GM23338 (cell line): ENCODE data around the gene PPIA. TPM values are rescaled to one million over a fixed set of nuclear protein-coding genes. Genes with fewer than 3 reads are reported as not detected.

ENCODE experiments used
- ATAC-seq: fragments of 200-7000 bp; cut with Tn5 transposase; 3 replicates; pipeline ENCODE4 v1.9.1; 2020
- DNase-seq: peaks from one replicate; pipeline ENCODE4 v3.0.0-alpha.2; 2015; ENCODE audit warnings: low spot score
- H2AFZ ChIP-seq: fragments of 200-600 bp; sonication (generic); 2 replicates; pipeline ENCODE4 v1.8.0; 2016; ENCODE audit warnings: antibody characterized with exemption, mild to moderate bottlenecking, moderate library complexity
- H3F3A ChIP-seq: fragments of 200-600 bp; sonication (generic); replicated peaks from 2 replicates; pipeline ENCODE4 v1.8.0; 2017; ENCODE audit warnings: antibody characterized with exemption, mixed run types, low read depth
- H3K27ac ChIP-seq: fragments of 200-600 bp; sonication (generic); 2 replicates; pipeline ENCODE4 v1.6.1; 2016; ENCODE audit warnings: low read depth
- H3K27me3 ChIP-seq: fragments of 200-600 bp; sonication (generic); 2 replicates; pipeline ENCODE4 v1.8.0; 2016; ENCODE audit warnings: mild to moderate bottlenecking, mixed run types, moderate library complexity; ENCODE audit not compliant: insufficient read depth
- H3K36me3 ChIP-seq: fragments of 200-600 bp; sonication (generic); 2 replicates; pipeline ENCODE4 v1.8.0; 2016; ENCODE audit warnings: mild to moderate bottlenecking; ENCODE audit not compliant: insufficient read depth
- H3K4me1 ChIP-seq: fragments of 200-600 bp; sonication (generic); 2 replicates; pipeline ENCODE4 v1.8.0; 2016; ENCODE audit warnings: mild to moderate bottlenecking, moderate library complexity; ENCODE audit not compliant: insufficient read depth
- H3K4me2 ChIP-seq: fragments of 200-600 bp; sonication (generic); 2 replicates; pipeline ENCODE4 v1.7.1; 2017; ENCODE audit warnings: mixed run types
- H3K4me3 ChIP-seq: fragments of 200-600 bp; sonication (generic); 2 replicates; pipeline ENCODE4 v1.6.1; 2016; ENCODE audit warnings: mixed run types
- H3K79me2 ChIP-seq: fragments of 200-600 bp; sonication (generic); replicated peaks from 2 replicates; pipeline ENCODE4 v1.8.0; 2017; ENCODE audit warnings: mild to moderate bottlenecking; ENCODE audit not compliant: insufficient read depth
- H3K9me2 ChIP-seq: fragments of 200-600 bp; sonication (generic); 2 replicates; pipeline ENCODE4 v1.8.0; 2017; ENCODE audit not compliant: insufficient read depth
- H4K20me1 ChIP-seq: fragments of 200-600 bp; sonication (generic); replicated peaks from 2 replicates; pipeline ENCODE4 v1.8.0; 2017; ENCODE audit warnings: mild to moderate bottlenecking; ENCODE audit not compliant: insufficient read depth
- H3K27ac Mint-ChIP-seq: 2 replicates; pipeline ENCODE4 v1.8.0; 2020; ENCODE audit warnings: inconsistent platforms, mild to moderate bottlenecking, moderate library complexity, mixed read lengths
- H3K27me3 Mint-ChIP-seq: 3 replicates; pipeline ENCODE4 v1.8.0; 2022; ENCODE audit warnings: low read depth, mild to moderate bottlenecking, moderate library complexity, mixed read lengths, inconsistent platforms; ENCODE audit not compliant: insufficient read depth, poor library complexity
- H3K36me3 Mint-ChIP-seq: 3 replicates; pipeline ENCODE4 v1.8.0; 2021; ENCODE audit warnings: low read depth, mild to moderate bottlenecking, inconsistent platforms, moderate library complexity, mixed read lengths
- H3K4me1 Mint-ChIP-seq: 3 replicates; pipeline ENCODE4 v1.8.0; 2020; ENCODE audit warnings: mild to moderate bottlenecking, inconsistent platforms, mixed read lengths
- H3K4me3 Mint-ChIP-seq: 3 replicates; pipeline ENCODE4 v1.8.0; 2021; ENCODE audit warnings: moderate library complexity, mild to moderate bottlenecking, inconsistent platforms, mixed read lengths
- H3K9me3 Mint-ChIP-seq: 3 replicates; pipeline ENCODE4 v1.8.0; 2020; ENCODE audit warnings: moderate library complexity, mild to moderate bottlenecking, inconsistent platforms, mixed read lengths
- CTCF ChIP-seq, 2 experiments: fragments of 200-600 bp in 1 of 2; sonication (generic) in 1 of 2; conservative IDR thresholded peaks; 2 replicates each; pipeline versions ENCODE4 v1.5.1 to v1.6.1; 2016 to 2017; ENCODE audit warnings: antibody characterized with exemption in 2 of 2, low read depth in 2 of 2, mild to moderate bottlenecking in 2 of 2, moderate library complexity in 1 of 2
- EZH2 ChIP-seq: fragments of 200-600 bp; sonication (generic); IDR thresholded peaks from one replicate; pipeline ENCODE4 v1.8.0; 2017; ENCODE audit warnings: antibody characterized with exemption, mild to moderate bottlenecking, low read depth; ENCODE audit not compliant: unreplicated experiment
- JUNB ChIP-seq: IDR thresholded peaks from one replicate; pipeline ENCODE4 v1.6.1; 2016; ENCODE audit warnings: antibody characterized with exemption; ENCODE audit not compliant: unreplicated experiment
- ZNF331 ChIP-seq: fragments of 250-450 bp; sonication (Bioruptor Pico); IDR thresholded peaks from 2 replicates; pipeline ENCODE4 v1.5.0; 2020; ENCODE audit warnings: low read depth, mild to moderate bottlenecking, moderate library complexity
- polyA plus RNA-seq: library from polyadenylated mRNA; unstranded; fragments of >200 nt; fragmentation: Nextera tagmentation; extraction: Ambion mirVana; gene quantifications from 2 replicates; pipeline ENCODE4 v1.2.1, GENCODE V29; 2016
- total RNA-seq: library from RNA; depleted of rRNA; stranded (reverse); fragments of >200 nt; shearing (Covaris generic); gene quantifications from 2 replicates; pipeline ENCODE4 v1.2.3, GENCODE V29; 2014
- TF ChIP-seq, protein P1 (sequence below): fragments of 250-450 bp; sonication (Bioruptor Pico); IDR thresholded peaks from 2 replicates; pipeline ENCODE4 v1.5.0; 2020; ENCODE audit warnings: mild to moderate bottlenecking, moderate library complexity
- TF ChIP-seq, protein P2 (sequence below): IDR thresholded peaks from 2 replicates; pipeline ENCODE4 v1.6.1; 2016; ENCODE audit warnings: antibody characterized with exemption

Gene PPIA
- total and polyA plus RNA-seq, 2 experiments from 2014 or later, result 4,367 to 6,524 TPM

DNA sequence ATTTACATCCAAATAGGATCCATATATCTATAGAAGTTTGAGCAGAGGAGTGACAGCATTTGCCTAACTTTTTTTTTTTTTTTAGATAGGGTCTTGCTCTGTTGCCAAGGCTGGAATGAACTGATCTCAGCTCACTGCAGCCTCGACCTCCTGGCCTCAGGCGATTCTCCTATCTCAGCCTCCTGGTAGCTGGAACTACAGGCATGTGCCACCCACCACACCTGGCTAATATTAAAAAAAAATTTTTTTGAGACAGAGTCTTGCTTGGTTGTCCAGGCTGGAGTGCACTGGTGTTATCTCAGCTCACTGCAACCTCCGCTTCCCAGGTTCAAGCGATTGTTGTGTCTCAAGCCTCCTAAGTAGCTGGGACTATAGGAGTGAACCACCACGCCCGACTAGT lies 15.1 kb downstream of the PPIA start (continued):
- TF ChIP-seq, protein P1, sequence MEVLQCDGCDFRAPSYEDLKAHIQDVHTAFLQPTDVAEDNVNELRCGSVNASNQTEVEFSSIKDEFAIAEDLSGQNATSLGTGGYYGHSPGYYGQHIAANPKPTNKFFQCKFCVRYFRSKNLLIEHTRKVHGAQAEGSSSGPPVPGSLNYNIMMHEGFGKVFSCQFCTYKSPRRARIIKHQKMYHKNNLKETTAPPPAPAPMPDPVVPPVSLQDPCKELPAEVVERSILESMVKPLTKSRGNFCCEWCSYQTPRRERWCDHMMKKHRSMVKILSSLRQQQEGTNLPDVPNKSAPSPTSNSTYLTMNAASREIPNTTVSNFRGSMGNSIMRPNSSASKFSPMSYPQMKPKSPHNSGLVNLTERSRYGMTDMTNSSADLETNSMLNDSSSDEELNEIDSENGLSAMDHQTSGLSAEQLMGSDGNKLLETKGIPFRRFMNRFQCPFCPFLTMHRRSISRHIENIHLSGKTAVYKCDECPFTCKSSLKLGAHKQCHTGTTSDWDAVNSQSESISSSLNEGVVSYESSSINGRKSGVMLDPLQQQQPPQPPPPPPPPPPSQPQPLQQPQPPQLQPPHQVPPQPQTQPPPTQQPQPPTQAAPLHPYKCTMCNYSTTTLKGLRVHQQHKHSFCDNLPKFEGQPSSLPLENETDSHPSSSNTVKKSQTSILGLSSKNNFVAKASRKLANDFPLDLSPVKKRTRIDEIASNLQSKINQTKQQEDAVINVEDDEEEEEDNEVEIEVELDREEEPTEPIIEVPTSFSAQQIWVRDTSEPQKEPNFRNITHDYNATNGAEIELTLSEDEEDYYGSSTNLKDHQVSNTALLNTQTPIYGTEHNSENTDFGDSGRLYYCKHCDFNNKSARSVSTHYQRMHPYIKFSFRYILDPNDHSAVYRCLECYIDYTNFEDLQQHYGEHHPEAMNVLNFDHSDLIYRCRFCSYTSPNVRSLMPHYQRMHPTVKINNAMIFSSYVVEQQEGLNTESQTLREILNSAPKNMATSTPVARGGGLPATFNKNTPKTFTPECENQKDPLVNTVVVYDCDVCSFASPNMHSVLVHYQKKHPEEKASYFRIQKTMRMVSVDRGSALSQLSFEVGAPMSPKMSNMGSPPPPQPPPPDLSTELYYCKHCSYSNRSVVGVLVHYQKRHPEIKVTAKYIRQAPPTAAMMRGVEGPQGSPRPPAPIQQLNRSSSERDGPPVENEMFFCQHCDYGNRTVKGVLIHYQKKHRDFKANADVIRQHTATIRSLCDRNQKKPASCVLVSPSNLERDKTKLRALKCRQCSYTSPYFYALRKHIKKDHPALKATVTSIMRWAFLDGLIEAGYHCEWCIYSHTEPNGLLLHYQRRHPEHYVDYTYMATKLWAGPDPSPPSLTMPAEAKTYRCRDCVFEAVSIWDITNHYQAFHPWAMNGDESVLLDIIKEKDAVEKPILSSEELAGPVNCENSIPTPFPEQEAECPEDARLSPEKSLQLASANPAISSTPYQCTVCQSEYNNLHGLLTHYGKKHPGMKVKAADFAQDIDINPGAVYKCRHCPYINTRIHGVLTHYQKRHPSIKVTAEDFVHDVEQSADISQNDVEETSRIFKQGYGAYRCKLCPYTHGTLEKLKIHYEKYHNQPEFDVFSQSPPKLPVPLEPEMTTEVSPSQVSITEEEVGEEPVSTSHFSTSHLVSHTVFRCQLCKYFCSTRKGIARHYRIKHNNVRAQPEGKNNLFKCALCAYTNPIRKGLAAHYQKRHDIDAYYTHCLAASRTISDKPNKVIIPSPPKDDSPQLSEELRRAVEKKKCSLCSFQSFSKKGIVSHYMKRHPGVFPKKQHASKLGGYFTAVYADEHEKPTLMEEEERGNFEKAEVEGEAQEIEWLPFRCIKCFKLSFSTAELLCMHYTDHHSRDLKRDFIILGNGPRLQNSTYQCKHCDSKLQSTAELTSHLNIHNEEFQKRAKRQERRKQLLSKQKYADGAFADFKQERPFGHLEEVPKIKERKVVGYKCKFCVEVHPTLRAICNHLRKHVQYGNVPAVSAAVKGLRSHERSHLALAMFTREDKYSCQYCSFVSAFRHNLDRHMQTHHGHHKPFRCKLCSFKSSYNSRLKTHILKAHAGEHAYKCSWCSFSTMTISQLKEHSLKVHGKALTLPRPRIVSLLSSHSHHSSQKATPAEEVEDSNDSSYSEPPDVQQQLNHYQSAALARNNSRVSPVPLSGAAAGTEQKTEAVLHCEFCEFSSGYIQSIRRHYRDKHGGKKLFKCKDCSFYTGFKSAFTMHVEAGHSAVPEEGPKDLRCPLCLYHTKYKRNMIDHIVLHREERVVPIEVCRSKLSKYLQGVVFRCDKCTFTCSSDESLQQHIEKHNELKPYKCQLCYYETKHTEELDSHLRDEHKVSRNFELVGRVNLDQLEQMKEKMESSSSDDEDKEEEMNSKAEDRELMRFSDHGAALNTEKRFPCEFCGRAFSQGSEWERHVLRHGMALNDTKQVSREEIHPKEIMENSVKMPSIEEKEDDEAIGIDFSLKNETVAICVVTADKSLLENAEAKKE, result no peak

DNA sequence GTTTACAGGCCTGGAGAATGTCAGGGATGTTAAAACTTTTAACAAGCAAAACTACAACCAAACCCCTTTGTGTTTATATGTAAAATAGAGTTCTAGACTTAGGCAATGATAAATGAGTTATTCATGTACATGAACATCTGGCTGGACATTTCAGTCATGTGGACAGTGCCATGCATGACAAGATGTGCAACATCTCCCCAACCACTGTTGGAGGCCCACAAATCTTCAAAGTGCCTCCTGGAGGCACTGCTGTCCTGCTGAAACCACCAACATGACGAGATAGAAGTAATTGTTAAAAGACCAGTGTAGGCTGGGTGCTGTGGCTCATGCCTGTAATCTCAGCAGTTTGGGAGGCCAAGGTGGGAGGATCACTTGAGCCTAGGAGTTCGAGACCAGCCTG lies 18.4 kb downstream of the PPIA start:
- Histone ChIP-seq H3K4me1 (no peaks in the 10 kb centered on the region), H3K4me2 (no peak overlapping the region), H3K79me2 (no peaks in the 10 kb centered on the region), H3K36me3 (no peaks in the 10 kb centered on the region), H3K9me2 (no peaks in the 10 kb centered on the region), H3K4me3 (no peak overlapping the region), H3K27me3 (no peaks in the 10 kb centered on the region), H2AFZ (no peak overlapping the region), H4K20me1 (no peaks in the 10 kb centered on the region), H3K27ac (no peak overlapping the region), H3F3A (no peaks in the 10 kb centered on the region)
- no peaks in the 10 kb centered on the region for H3K36me3 Mint-ChIP-seq
- H3K4me3 Mint-ChIP-seq, result no peak overlapping the region
- no peaks in the 10 kb centered on the region for H3K9me3 Mint-ChIP-seq
- no peaks in the 10 kb centered on the region for H3K27me3 Mint-ChIP-seq
- DNase-seq, result no peak
- ATAC-seq, result no peak
- H3K4me1 Mint-ChIP-seq, result no peaks in the 10 kb centered on the region
- TF ChIP-seq, protein P2, sequence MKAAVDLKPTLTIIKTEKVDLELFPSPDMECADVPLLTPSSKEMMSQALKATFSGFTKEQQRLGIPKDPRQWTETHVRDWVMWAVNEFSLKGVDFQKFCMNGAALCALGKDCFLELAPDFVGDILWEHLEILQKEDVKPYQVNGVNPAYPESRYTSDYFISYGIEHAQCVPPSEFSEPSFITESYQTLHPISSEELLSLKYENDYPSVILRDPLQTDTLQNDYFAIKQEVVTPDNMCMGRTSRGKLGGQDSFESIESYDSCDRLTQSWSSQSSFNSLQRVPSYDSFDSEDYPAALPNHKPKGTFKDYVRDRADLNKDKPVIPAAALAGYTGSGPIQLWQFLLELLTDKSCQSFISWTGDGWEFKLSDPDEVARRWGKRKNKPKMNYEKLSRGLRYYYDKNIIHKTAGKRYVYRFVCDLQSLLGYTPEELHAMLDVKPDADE, result no peak
- TF ChIP-seq CTCF (conservative IDR thresholded peaks at IDR 0.05; ENCODE audit: low read depth in 2 of 2) (peak; percentile 16 to 41; a peak in 3 of 4 replicates), EZH2 (no peak), JUNB (no peak), ZNF331 (no peak)
- no peak overlapping the region for H3K27ac Mint-ChIP-seq
